ENCODE measurements around the gene DENND1B. TPM values are rescaled to one million over a fixed set of nuclear protein-coding genes. Genes with fewer than 3 reads are reported as not detected.

The DENND1B gene
- total RNA-seq, 2 donors from 2014 or later: 9.4 to 11.9 TPM

GRCh38 chr1:197743578-197743977, 31.7 kb downstream of the DENND1B start:
- 93 to 100% methylated on average over 2 of the region's 2 CpGs for WGBS, 2 experiments (ENCODE audit: insufficient coverage in 1 of 2, insufficient read length in 1 of 2)
- TF ChIP-seq CTCF (conservative IDR thresholded peaks at IDR 0.05): no peak
- peaks cover 18% of the 10 kb centered on the region for H3K4me1 Mint-ChIP-seq

GRCh38 chr1:197740992-197741391, 34.3 kb downstream of the DENND1B start:
- no peak for TF ChIP-seq CTCF (conservative IDR thresholded peaks at IDR 0.05)
- H3K4me3 Mint-ChIP-seq: no peak overlapping the region
- 74 to 80% methylated on average over 1 of the region's 2 CpGs for WGBS, 2 experiments (ENCODE audit: insufficient coverage in 1 of 2, insufficient read length in 1 of 2)
- H3K9me3 Mint-ChIP-seq: no peaks in the 10 kb centered on the region
- H3K27me3 Mint-ChIP-seq (ENCODE audit: insufficient read depth): no peaks in the 10 kb centered on the region
- Histone ChIP-seq H3K36me3 (ENCODE audit: control insufficient read depth, insufficient read depth, low read length) (no peaks in the 10 kb centered on the region), H3K4me3 (ENCODE audit: low read length) (no peak overlapping the region), H3K4me1 (ENCODE audit: control insufficient read depth, insufficient read depth, low read length) (peaks cover 6% of the 10 kb centered on the region), H3K9me3 (ENCODE audit: control insufficient read depth, low read length) (peaks cover 14% of the 10 kb centered on the region), H3K9ac (ENCODE audit: extremely low read depth, low read length, poor library complexity, severe bottlenecking) (no peak overlapping the region), H3K27ac (ENCODE audit: low read depth, low read length) (no peak overlapping the region), H3K27me3 (ENCODE audit: control insufficient read depth, insufficient read depth, low read length, poor library complexity, severe bottlenecking) (no peaks in the 10 kb centered on the region)
- no peak for DNase-seq
- no peak overlapping the region for H3K27ac Mint-ChIP-seq
- peaks cover 21% of the 10 kb centered on the region for H3K4me1 Mint-ChIP-seq
- no peaks in the 10 kb centered on the region for H3K36me3 Mint-ChIP-seq (ENCODE audit: low read depth)

More at GRCh38 chr1:197743578-197743977, 31.7 kb downstream of the DENND1B start:
- Histone ChIP-seq H3K36me3 (ENCODE audit: control insufficient read depth, insufficient read depth, low read length) (no peaks in the 10 kb centered on the region), H3K9ac (ENCODE audit: extremely low read depth, low read length, poor library complexity, severe bottlenecking) (no peak overlapping the region), H3K9me3 (ENCODE audit: control insufficient read depth, low read length) (peaks cover 14% of the 10 kb centered on the region), H3K27me3 (ENCODE audit: control insufficient read depth, insufficient read depth, low read length, poor library complexity, severe bottlenecking) (no peaks in the 10 kb centered on the region), H3K4me3 (ENCODE audit: low read length) (no peak overlapping the region), H3K4me1 (ENCODE audit: control insufficient read depth, insufficient read depth, low read length) (peaks cover 6% of the 10 kb centered on the region), H3K27ac (ENCODE audit: low read depth, low read length) (no peak overlapping the region)
- Mint-ChIP-seq H3K27ac (no peak overlapping the region), H3K27me3 (ENCODE audit: insufficient read depth) (no peaks in the 10 kb centered on the region), H3K9me3 (no peaks in the 10 kb centered on the region), H3K36me3 (ENCODE audit: low read depth) (peaks cover 10% of the 10 kb centered on the region), H3K4me3 (no peak overlapping the region)
- DNase-seq: no peak

- Mint-ChIP-seq H3K9me3 (no peaks in the 10 kb centered on the region), H3K36me3 (ENCODE audit: low read depth) (no peaks in the 10 kb centered on the region), H3K27ac (no peak overlapping the region), H3K4me1 (peaks cover 21% of the 10 kb centered on the region), H3K27me3 (ENCODE audit: insufficient read depth) (no peaks in the 10 kb centered on the region), H3K4me3 (no peak overlapping the region)
- H3K9ac ChIP-seq (ENCODE audit: extremely low read depth, low read length, poor library complexity, severe bottlenecking): no peak overlapping the region
- no peak for DNase-seq
- no peaks in the 10 kb centered on the region for H3K36me3 ChIP-seq (ENCODE audit: control insufficient read depth, insufficient read depth, low read length)
- no peak overlapping the region for H3K4me3 ChIP-seq (ENCODE audit: low read length)
- TF ChIP-seq CTCF (conservative IDR thresholded peaks at IDR 0.05): no peak
- no peaks in the 10 kb centered on the region for H3K27me3 ChIP-seq (ENCODE audit: control insufficient read depth, insufficient read depth, low read length, poor library complexity, severe bottlenecking)
- peaks cover 6% of the 10 kb centered on the region for H3K4me1 ChIP-seq (ENCODE audit: control insufficient read depth, insufficient read depth, low read length)
- WGBS, 2 experiments (ENCODE audit: insufficient coverage in 1 of 2, insufficient read length in 1 of 2): 0% methylated on average over 1 of the region's 1 CpG; no CpG with 5 or more reads in 1 of the 2 experiments
- no peak overlapping the region for H3K27ac ChIP-seq (ENCODE audit: low read depth, low read length)
- peaks cover under 1% of the 10 kb centered on the region for H3K9me3 ChIP-seq (ENCODE audit: control insufficient read depth, low read length)
These were observed 36.4 kb downstream of the DENND1B start for GRCh38 chr1:197738927-197739326.

Measured in endodermal cell (in vitro differentiated cells).